ENCODE data around the gene ARHGAP44. TPM values are rescaled to one million over a fixed set of nuclear protein-coding genes. Genes with fewer than 3 reads are reported as not detected.

The ARHGAP44 gene
- total and polyA plus RNA-seq, 2 donors (not counting 1 experiment from before 2014, with no cell fraction given) = 0.78 to 11.6 TPM

DNA sequence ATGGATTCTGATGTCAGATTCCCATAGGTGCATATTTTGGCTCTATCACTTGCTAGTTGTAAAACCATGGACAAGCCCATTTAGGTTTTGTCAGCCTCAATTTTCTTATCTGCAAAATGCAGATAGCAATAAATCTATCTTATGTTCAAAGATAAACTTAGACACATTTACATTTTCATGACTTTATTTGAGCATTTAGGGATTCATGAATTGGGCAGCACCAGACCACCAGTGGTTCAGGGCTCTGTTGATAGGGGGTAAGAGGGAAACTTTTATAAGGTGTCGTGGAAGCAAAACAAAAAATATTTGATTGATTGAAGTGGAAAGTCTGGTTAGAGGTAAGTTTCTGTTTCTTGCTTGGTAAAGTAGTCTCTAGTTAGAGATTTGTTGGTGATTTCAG, 17.3 kb downstream of the ARHGAP44 start:
- Mint-ChIP-seq H3K27ac (no peak overlapping the region), H3K27me3 (peaks cover 3% of the 10 kb centered on the region), H3K9me3 (ENCODE audit: insufficient read depth) (peaks cover 12% of the 10 kb centered on the region), H3K4me3 (no peak overlapping the region), H3K4me1 (no peaks in the 10 kb centered on the region)
- no peak overlapping the region for H2AFZ ChIP-seq (ENCODE audit: insufficient read depth, low read depth, low read length, poor library complexity, severe bottlenecking)
- H3K9ac ChIP-seq (ENCODE audit: low read length) = no peak overlapping the region
- intact Hi-C loops (cut with micrococcal nuclease) = no loop called here
- H3K9me3 ChIP-seq (ENCODE audit: control extremely low read depth in 1 of 3, control insufficient read depth in 2 of 3, insufficient read depth in 1 of 3, low read length in 2 of 3) = peaks cover 0 to 8% (median 2%) of the 10 kb centered on the region in 3 donors
- WGBS (ENCODE audit: insufficient coverage) = 89% methylated on average over 1 of the region's 1 CpG
- peaks cover 0 to 3% (median 0%) of the 10 kb centered on the region in 4 experiments for H3K27me3 ChIP-seq (replicated peaks in 1 of 4; ENCODE audit: control extremely low read depth in 1 of 4, control insufficient read depth in 3 of 4, insufficient read depth in 4 of 4, low read length in 3 of 4)
- H3K4me3 ChIP-seq (ENCODE audit: control extremely low read depth in 1 of 5, extremely low read depth in 1 of 5, insufficient read depth in 1 of 5, low read depth in 2 of 5, low read length in 4 of 5) = no peak overlapping the region
- POLR2A ChIA-PET = no interaction called here
- H3K4me2 ChIP-seq (replicated peaks; ENCODE audit: low read depth, low read length, poor library complexity, severe bottlenecking) = no peak overlapping the region
- no peak for TF ChIP-seq EZH2 (IDR thresholded peaks at IDR 0.05; ENCODE audit: borderline replicate concordance, insufficient read depth, low read depth, low read length, poor library complexity, severe bottlenecking)
- TF ChIP-seq, protein P1, sequence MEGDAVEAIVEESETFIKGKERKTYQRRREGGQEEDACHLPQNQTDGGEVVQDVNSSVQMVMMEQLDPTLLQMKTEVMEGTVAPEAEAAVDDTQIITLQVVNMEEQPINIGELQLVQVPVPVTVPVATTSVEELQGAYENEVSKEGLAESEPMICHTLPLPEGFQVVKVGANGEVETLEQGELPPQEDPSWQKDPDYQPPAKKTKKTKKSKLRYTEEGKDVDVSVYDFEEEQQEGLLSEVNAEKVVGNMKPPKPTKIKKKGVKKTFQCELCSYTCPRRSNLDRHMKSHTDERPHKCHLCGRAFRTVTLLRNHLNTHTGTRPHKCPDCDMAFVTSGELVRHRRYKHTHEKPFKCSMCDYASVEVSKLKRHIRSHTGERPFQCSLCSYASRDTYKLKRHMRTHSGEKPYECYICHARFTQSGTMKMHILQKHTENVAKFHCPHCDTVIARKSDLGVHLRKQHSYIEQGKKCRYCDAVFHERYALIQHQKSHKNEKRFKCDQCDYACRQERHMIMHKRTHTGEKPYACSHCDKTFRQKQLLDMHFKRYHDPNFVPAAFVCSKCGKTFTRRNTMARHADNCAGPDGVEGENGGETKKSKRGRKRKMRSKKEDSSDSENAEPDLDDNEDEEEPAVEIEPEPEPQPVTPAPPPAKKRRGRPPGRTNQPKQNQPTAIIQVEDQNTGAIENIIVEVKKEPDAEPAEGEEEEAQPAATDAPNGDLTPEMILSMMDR (IDR thresholded peaks at IDR 0.05) = no peak
- H3K4me1 ChIP-seq (ENCODE audit: control insufficient read depth in 2 of 2, insufficient read depth in 2 of 2, low read length in 2 of 2) = no peaks in the 10 kb centered on the region
- CTCF ChIA-PET = no interaction called here
- H3K79me2 ChIP-seq (ENCODE audit: control insufficient read depth, insufficient read depth, low read length) = no peaks in the 10 kb centered on the region
- ATAC-seq (ENCODE audit: low read depth) (no peak), DNase-seq (no peak)
- H3K27ac ChIP-seq (ENCODE audit: low read length in 2 of 2) = no peak overlapping the region
- H4K20me1 ChIP-seq (ENCODE audit: control insufficient read depth, insufficient read depth, low read length, poor library complexity, severe bottlenecking) = no peaks in the 10 kb centered on the region
- H3K36me3 ChIP-seq (replicated peaks in 1 of 2; ENCODE audit: control extremely low read depth in 1 of 2, control insufficient read depth in 1 of 2, extremely low read depth in 1 of 2, insufficient read depth in 2 of 2, low read length in 1 of 2) = no peaks in the 10 kb centered on the region

DNA sequence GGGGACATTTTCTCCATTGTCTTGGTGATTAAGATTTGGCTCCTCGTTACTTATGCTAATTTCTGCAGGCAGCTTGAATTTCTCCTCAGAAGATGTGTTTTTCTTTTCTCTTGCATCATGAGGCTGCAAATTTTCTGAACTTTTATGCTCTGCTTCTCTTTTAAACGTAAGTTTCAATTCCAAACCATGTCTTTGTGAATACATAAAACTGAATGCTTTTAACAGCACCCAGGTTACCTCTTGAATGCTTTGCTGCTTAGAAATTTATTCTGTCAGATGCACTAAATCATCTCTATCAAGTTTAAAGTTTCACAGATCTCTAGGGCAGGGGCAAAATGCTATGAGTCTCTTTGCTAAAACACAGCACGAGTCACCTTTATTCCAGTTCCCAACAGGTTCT, 19.4 kb downstream of the ARHGAP44 start:
- Histone ChIP-seq H3K4me2 (replicated peaks; ENCODE audit: low read depth, low read length, poor library complexity, severe bottlenecking) (no peak overlapping the region), H3K27ac (ENCODE audit: low read length in 2 of 2) (no peak overlapping the region), H3K79me2 (ENCODE audit: control insufficient read depth, insufficient read depth, low read length) (no peaks in the 10 kb centered on the region), H3K4me1 (ENCODE audit: control insufficient read depth in 2 of 2, insufficient read depth in 2 of 2, low read length in 2 of 2) (no peaks in the 10 kb centered on the region), H2AFZ (ENCODE audit: insufficient read depth, low read depth, low read length, poor library complexity, severe bottlenecking) (no peak overlapping the region), H4K20me1 (ENCODE audit: control insufficient read depth, insufficient read depth, low read length, poor library complexity, severe bottlenecking) (no peaks in the 10 kb centered on the region), H3K36me3 (replicated peaks in 1 of 2; ENCODE audit: control extremely low read depth in 1 of 2, control insufficient read depth in 1 of 2, extremely low read depth in 1 of 2, insufficient read depth in 2 of 2, low read length in 1 of 2) (no peaks in the 10 kb centered on the region), H3K4me3 (ENCODE audit: control extremely low read depth in 1 of 5, extremely low read depth in 1 of 5, insufficient read depth in 1 of 5, low read depth in 2 of 5, low read length in 4 of 5) (no peak overlapping the region), H3K9ac (ENCODE audit: low read length) (no peak overlapping the region), H3K9me3 (ENCODE audit: control extremely low read depth in 1 of 3, control insufficient read depth in 2 of 3, insufficient read depth in 1 of 3, low read length in 2 of 3) (peaks cover 0 to 8% (median 2%) of the 10 kb centered on the region in 3 donors), H3K27me3 (replicated peaks in 1 of 4; ENCODE audit: control extremely low read depth in 1 of 4, control insufficient read depth in 3 of 4, insufficient read depth in 4 of 4, low read length in 3 of 4) (peaks cover 0 to 3% (median 0%) of the 10 kb centered on the region in 4 experiments)
- DNase-seq (no peak), ATAC-seq (ENCODE audit: low read depth) (no peak)
- POLR2A ChIA-PET = no interaction called here
- no peak overlapping the region for H3K27ac Mint-ChIP-seq
- 100% methylated on average over 1 of the region's 3 CpGs for WGBS (ENCODE audit: insufficient coverage)
- no peak overlapping the region for H3K4me3 Mint-ChIP-seq
- intact Hi-C loops (cut with micrococcal nuclease) = no loop called here
- TF ChIP-seq, protein P1 (IDR thresholded peaks at IDR 0.05) = no peak
- no peak for TF ChIP-seq EZH2 (IDR thresholded peaks at IDR 0.05; ENCODE audit: borderline replicate concordance, insufficient read depth, low read depth, low read length, poor library complexity, severe bottlenecking)
- CTCF ChIA-PET = no interaction called here
- H3K4me1 Mint-ChIP-seq = peaks cover 8% of the 10 kb centered on the region
- peaks cover 3% of the 10 kb centered on the region for H3K27me3 Mint-ChIP-seq
- peaks cover 12% of the 10 kb centered on the region for H3K9me3 Mint-ChIP-seq (ENCODE audit: insufficient read depth)

Measured in B cell (primary cell).